HFFc6 (cell line): ENCODE measurements around the gene PWWP2B. TPM values are rescaled to one million over a fixed set of nuclear protein-coding genes. Genes with fewer than 3 reads are reported as not detected.

Experiments
- DNase-seq: peaks from one replicate; pipeline ENCODE4 v3.0.0-alpha.2; 2018
- H3K27ac Mint-ChIP-seq: 2 replicates; pipeline ENCODE4 v1.8.0; 2020; ENCODE audit warnings: mild to moderate bottlenecking, mixed read lengths
- H3K27me3 Mint-ChIP-seq: 2 replicates; pipeline ENCODE4 v1.8.0; 2021; ENCODE audit warnings: mild to moderate bottlenecking, moderate library complexity, mixed read lengths; ENCODE audit not compliant: insufficient read depth
- H3K36me3 Mint-ChIP-seq: 2 replicates; pipeline ENCODE4 v1.8.0; 2021; ENCODE audit warnings: low read depth, mixed read lengths
- H3K4me1 Mint-ChIP-seq: 2 replicates; pipeline ENCODE4 v1.8.0; 2020; ENCODE audit warnings: low read depth, mixed read lengths
- H3K4me3 Mint-ChIP-seq: 2 replicates; pipeline ENCODE4 v1.8.0; 2020; ENCODE audit warnings: mild to moderate bottlenecking, moderate library complexity, mixed read lengths
- H3K9me3 Mint-ChIP-seq: 2 replicates; pipeline ENCODE4 v1.8.0; 2020; ENCODE audit warnings: mild to moderate bottlenecking, mixed read lengths
- CTCF ChIP-seq: fragments of 200-600 bp; sonication (generic); IDR thresholded peaks from 2 replicates; pipeline ENCODE4 v1.5.0; 2021; ENCODE audit warnings: antibody characterized with exemption, mild to moderate bottlenecking
- total RNA-seq, 6 experiments: library from RNA; stranded (reverse); fragmentation: NEBNext Ultra II Directional; extraction: Animal tissue kit (Norgen Biotek cat#: 25700); gene quantifications; 2 replicates in 1 of 6; 3 replicates in 5 of 6; pipeline ENCODE4 v1.2.3, GENCODE V29; 2021

The PWWP2B gene
- total RNA-seq, 6 experiments from 2014 or later, result 4.1 to 6.3 (median 4.7) TPM

DNA sequence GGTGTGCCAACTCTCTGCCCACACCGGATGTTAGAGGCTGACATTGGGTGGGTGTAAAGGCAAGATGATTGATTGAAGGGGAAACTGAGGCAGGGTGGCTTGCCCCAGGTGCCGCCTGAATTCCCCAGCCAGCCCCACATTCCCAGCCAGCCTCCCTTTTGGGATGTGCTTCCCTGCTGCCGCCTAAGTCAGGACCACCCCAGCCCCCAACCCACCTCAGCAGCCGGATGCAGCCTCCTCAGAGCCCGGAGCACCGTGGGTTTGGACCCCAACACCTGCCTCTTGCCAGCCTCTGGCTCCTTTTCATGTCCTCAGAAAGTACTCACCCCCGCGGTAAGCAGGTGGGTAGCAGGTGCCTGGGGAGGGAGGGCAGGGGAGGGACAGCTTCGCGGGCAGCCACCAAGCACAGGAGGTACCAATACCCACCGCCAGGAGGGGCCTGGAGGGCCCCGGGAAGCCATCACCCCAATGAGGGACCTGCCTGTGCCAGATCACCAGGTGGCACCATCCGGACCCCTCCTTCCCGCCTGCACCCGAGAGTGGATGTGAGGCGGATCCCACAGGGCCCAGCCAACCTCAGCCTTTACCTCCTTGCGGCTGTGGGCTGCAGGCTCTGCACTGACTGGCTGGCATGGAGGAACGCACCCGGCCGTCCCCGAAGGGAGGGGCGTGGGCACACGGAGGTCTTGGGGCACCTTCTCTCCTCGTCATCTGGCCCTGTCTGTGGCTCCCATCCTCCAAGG is 60.5 kb downstream of the PWWP2B start:
- DNase-seq, result no peak
- H3K27ac Mint-ChIP-seq, result no peak overlapping the region
- H3K9me3 Mint-ChIP-seq, result no peaks in the 10 kb centered on the region
- no peaks in the 10 kb centered on the region for H3K36me3 Mint-ChIP-seq
- no peak; the same call in 1 of the 2 replicates for TF ChIP-seq CTCF
- peaks cover 7% of the 10 kb centered on the region; the same call in 1 of the 2 replicates for H3K27me3 Mint-ChIP-seq
- no peak overlapping the region for H3K4me3 Mint-ChIP-seq
- 0 out of 2 replicates have a peak, but pooled peaks cover 5% of the 10 kb centered on the region for H3K4me1 Mint-ChIP-seq

GRCh38 chr10:132458071-132458585 is 61.1 kb downstream of the PWWP2B start:
- H3K9me3 Mint-ChIP-seq, result no peaks in the 10 kb centered on the region
- no peak overlapping the region for H3K27ac Mint-ChIP-seq
- H3K36me3 Mint-ChIP-seq, result no peaks in the 10 kb centered on the region
- no peak overlapping the region for H3K4me3 Mint-ChIP-seq
- peaks cover 7% of the 10 kb centered on the region; the same call in 1 of the 2 replicates for H3K27me3 Mint-ChIP-seq
- DNase-seq, result no peak
- H3K4me1 Mint-ChIP-seq, result 0 out of 2 replicates have a peak, but pooled peaks cover 5% of the 10 kb centered on the region
- no peak for TF ChIP-seq CTCF

DNA sequence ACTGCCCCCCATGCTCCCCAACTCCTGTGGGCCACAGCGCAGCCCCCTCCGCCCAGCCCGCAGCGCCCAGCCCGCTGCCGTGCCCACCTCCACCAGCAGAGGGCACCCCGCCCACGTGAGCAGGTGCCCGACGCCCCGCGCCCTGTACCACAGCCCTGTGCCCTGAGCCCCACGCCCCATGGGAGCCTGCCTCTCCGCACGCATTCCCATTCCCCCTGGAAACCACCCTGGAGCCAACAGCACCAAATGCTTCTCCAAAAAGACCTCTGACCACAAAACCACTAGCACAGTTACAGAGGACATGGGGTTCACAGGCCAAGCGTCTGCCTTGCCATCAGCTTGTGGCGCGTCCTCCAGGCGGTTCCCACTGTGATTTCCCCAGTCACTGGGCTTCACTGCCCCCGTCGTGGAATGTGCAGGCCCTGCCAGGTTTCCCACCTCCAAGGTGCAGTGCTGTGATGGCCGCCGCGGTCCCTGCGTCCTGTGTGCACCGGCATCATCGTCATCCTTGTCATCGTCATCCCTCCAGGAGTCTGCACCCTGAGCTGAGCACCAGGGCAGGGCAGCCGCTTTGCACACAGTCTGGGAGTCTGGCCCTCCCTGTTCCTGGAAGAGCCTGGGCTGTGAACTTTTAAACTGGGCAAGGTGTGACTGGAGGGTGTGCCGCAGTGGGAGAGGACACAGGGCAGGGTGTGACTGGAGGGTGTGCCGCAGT is 61.7 kb downstream of the PWWP2B start:
- no peak for DNase-seq
- no peaks in the 10 kb centered on the region for H3K36me3 Mint-ChIP-seq

DNA sequence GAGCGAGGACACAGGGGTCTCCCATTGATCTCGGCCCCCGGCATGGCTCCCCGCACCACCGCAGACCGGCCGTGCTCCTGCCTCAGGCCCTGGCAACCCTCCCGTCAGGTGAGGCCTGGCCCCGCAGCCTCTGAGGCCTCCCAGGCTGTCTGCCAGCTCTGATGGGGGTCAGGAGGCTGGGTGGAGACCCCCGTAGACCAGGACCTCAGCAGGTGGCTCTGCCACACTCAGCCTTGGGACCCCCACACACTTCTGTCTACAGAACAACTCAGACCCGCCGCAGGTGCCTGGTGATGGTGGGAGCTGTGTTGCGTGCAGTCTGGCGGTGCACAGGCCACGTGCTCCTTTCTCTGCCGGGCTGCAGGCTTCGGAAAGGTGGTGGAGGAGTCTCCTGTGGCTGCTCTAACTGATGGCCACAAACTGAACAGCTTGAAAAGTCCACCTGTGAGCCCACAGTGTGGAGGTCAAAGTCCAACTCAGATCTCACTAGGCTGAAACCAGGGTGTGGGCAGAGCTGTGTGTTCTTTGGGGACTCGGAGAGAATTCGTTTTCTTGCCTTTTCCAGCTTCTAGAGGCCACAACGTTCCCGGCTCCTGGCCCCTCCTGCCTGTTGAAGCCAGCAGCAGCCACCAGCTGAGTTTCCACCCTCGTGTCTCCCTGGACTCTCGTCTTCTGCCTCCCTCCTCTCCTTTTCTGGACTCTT is 62.5 kb downstream of the PWWP2B start:
- no peaks in the 10 kb centered on the region for H3K9me3 Mint-ChIP-seq
- peaks cover 7% of the 10 kb centered on the region; the same call in 1 of the 2 replicates for H3K27me3 Mint-ChIP-seq
- H3K27ac Mint-ChIP-seq, result no peak overlapping the region
- TF ChIP-seq CTCF, result no peak
- H3K36me3 Mint-ChIP-seq, result no peaks in the 10 kb centered on the region
- 0 out of 2 replicates have a peak, but pooled peaks cover 5% of the 10 kb centered on the region for H3K4me1 Mint-ChIP-seq
- H3K4me3 Mint-ChIP-seq, result no peak overlapping the region
- DNase-seq, result no peak

More for the DNA sequence above, 61.7 kb downstream of the PWWP2B start:
- no peaks in the 10 kb centered on the region for H3K9me3 Mint-ChIP-seq
- peaks cover 7% of the 10 kb centered on the region; the same call in 1 of the 2 replicates for H3K27me3 Mint-ChIP-seq
- peak; percentile 98 for TF ChIP-seq CTCF
- 0 out of 2 replicates have a peak, but pooled peaks cover 5% of the 10 kb centered on the region for H3K4me1 Mint-ChIP-seq
- H3K4me3 Mint-ChIP-seq, result no peak overlapping the region
- H3K27ac Mint-ChIP-seq, result no peak overlapping the region

DNA sequence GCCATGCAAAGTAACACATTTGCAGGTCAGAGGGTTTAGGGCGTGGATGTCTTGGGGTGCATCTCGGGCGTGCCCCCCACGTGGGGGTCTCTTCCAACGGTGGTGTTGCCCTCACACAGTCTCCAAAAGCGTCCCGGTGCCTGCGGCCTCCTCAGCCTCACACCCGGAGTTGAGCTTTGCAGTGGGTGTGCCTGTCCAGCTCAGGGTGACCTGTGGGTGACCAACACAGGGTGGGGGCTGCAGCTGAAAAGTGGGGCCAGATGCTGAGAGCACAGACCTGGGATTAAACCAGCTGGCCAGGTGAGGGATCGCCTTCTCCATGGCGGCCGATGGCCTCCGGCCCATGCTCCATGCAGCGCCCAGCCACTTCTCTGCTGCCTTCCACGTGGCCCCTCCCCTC is 63.1 kb downstream of the PWWP2B start:
- Mint-ChIP-seq H3K4me3 (no peak overlapping the region), H3K4me1 (0 out of 2 replicates have a peak, but pooled peaks cover 5% of the 10 kb centered on the region), H3K27ac (no peak overlapping the region), H3K27me3 (peaks cover 7% of the 10 kb centered on the region; the same call in 1 of the 2 replicates), H3K9me3 (no peaks in the 10 kb centered on the region), H3K36me3 (no peaks in the 10 kb centered on the region)
- no peak for DNase-seq
- no peak for TF ChIP-seq CTCF
